ENCODE data around the gene PRICKLE3. TPM values are rescaled to one million over a fixed set of nuclear protein-coding genes. Genes with fewer than 3 reads are reported as not detected.

PRICKLE3 gene
- total RNA-seq, 2 experiments from 2014 or later = 1.8 to 2.3 TPM

GRCh38 chrX:49210406-49210805 lies 24.2 kb upstream of the PRICKLE3 start:
- Histone ChIP-seq H3K9me3 (ENCODE audit: control insufficient read depth in 1 of 2, insufficient read depth in 1 of 2, low read length in 2 of 2) (no peaks in the 10 kb centered on the region), H3K27me3 (ENCODE audit: control insufficient read depth in 1 of 2, insufficient read depth in 2 of 2, low read length in 2 of 2) (no peaks in the 10 kb centered on the region), H3K4me3 (ENCODE audit: low read length) (no peak overlapping the region), H3K27ac (ENCODE audit: low read depth in 1 of 2, low read length in 2 of 2) (no peak overlapping the region), H3K4me1 (ENCODE audit: insufficient read depth, low read length) (no peaks in the 10 kb centered on the region), H3K36me3 (ENCODE audit: insufficient read depth, low read length) (no peaks in the 10 kb centered on the region)
- Mint-ChIP-seq H3K27ac (no peak overlapping the region), H3K4me1 (ENCODE audit: low read depth) (no peaks in the 10 kb centered on the region), H3K4me3 (no peak overlapping the region), H3K27me3 (no peaks in the 10 kb centered on the region), H3K36me3 (ENCODE audit: low read depth) (no peaks in the 10 kb centered on the region), H3K9me3 (no peaks in the 10 kb centered on the region)
- no peak for DNase-seq
- POLR2A ChIA-PET = no interaction called here
- no peak for TF ChIP-seq CTCF (IDR thresholded peaks at IDR 0.05)
- intact Hi-C loops (cut with DNase I, micrococcal nuclease) = no loop called here
- ATAC-seq (ENCODE audit: poor library complexity) = no peak
- CTCF ChIA-PET = no interaction called here

- Histone ChIP-seq H3K4me1 (ENCODE audit: insufficient read depth, low read length) (no peaks in the 10 kb centered on the region), H3K9me3 (ENCODE audit: control insufficient read depth in 1 of 2, insufficient read depth in 1 of 2, low read length in 2 of 2) (no peaks in the 10 kb centered on the region), H3K36me3 (ENCODE audit: insufficient read depth, low read length) (no peaks in the 10 kb centered on the region), H3K27ac (ENCODE audit: low read depth in 1 of 2, low read length in 2 of 2) (no peak overlapping the region), H3K27me3 (ENCODE audit: control insufficient read depth in 1 of 2, insufficient read depth in 2 of 2, low read length in 2 of 2) (no peaks in the 10 kb centered on the region), H3K4me3 (ENCODE audit: low read length) (no peak overlapping the region)
- no peaks in the 10 kb centered on the region for H3K36me3 Mint-ChIP-seq (ENCODE audit: low read depth)
- DNase-seq (no peak), ATAC-seq (ENCODE audit: poor library complexity) (no peak)
- H3K27me3 Mint-ChIP-seq = no peaks in the 10 kb centered on the region
- CTCF ChIA-PET = no interaction called here
- H3K9me3 Mint-ChIP-seq = no peaks in the 10 kb centered on the region
- no peaks in the 10 kb centered on the region for H3K4me1 Mint-ChIP-seq (ENCODE audit: low read depth)
- H3K27ac Mint-ChIP-seq = no peak overlapping the region
- TF ChIP-seq CTCF (IDR thresholded peaks at IDR 0.05) = no peak
- H3K4me3 Mint-ChIP-seq = no peak overlapping the region
- intact Hi-C loops (cut with DNase I, micrococcal nuclease) = no loop called here
- POLR2A ChIA-PET = no interaction called here
These were observed 23.5 kb upstream of the PRICKLE3 start for GRCh38 chrX:49209434-49210251.

GRCh38 chrX:49208399-49208798 lies 22.2 kb upstream of the PRICKLE3 start:
- Histone ChIP-seq H3K27ac (ENCODE audit: low read depth in 1 of 2, low read length in 2 of 2) (no peak overlapping the region), H3K27me3 (ENCODE audit: control insufficient read depth in 1 of 2, insufficient read depth in 2 of 2, low read length in 2 of 2) (no peaks in the 10 kb centered on the region), H3K4me1 (ENCODE audit: insufficient read depth, low read length) (no peaks in the 10 kb centered on the region), H3K4me3 (ENCODE audit: low read length) (no peak overlapping the region), H3K9me3 (ENCODE audit: control insufficient read depth in 1 of 2, insufficient read depth in 1 of 2, low read length in 2 of 2) (no peaks in the 10 kb centered on the region), H3K36me3 (ENCODE audit: insufficient read depth, low read length) (no peaks in the 10 kb centered on the region)
- ATAC-seq (ENCODE audit: poor library complexity) (no peak), DNase-seq (no peak)
- Mint-ChIP-seq H3K4me1 (ENCODE audit: low read depth) (no peaks in the 10 kb centered on the region), H3K27ac (no peak overlapping the region), H3K4me3 (no peak overlapping the region), H3K27me3 (no peaks in the 10 kb centered on the region), H3K9me3 (no peaks in the 10 kb centered on the region), H3K36me3 (ENCODE audit: low read depth) (no peaks in the 10 kb centered on the region)
- ChIA-PET POLR2A (no interaction called here), CTCF (no interaction called here)
- no peak for TF ChIP-seq CTCF (IDR thresholded peaks at IDR 0.05)
- intact Hi-C loops (cut with DNase I, micrococcal nuclease) = no loop called here
